ENCODE results near the gene SIPA1L3. TPM values are rescaled to one million over a fixed set of nuclear protein-coding genes. Genes with fewer than 3 reads are reported as not detected.

The SIPA1L3 gene
- total RNA-seq, 1 donor from 2014 or later, result 26.9 TPM

DNA sequence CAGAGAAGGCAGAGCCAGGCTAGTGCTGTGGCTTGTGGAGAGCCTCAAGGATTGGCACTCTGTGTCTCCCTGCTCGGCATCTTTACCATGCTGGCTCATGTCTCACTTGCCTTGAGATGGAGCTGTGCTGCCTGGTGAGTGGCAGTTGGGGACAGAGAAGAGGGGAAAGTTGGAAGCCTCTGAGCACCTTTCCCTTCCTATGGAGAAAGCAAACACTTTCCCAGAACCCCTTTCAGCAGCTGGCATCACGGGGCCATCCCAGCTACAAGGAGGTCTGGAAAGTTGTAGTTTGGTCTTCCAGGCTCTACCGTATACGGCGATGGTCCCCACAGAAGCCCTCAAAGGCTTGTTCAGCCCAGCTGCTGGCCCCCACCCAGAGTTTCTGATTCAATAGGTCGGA, 258.3 kb downstream of the SIPA1L3 start:
- Histone ChIP-seq H3K27me3 (ENCODE audit: insufficient read depth, low read length) (no peaks in the 10 kb centered on the region), H3K4me3 (ENCODE audit: insufficient read depth, low read depth, low read length) (no peak overlapping the region), H2AFZ (ENCODE audit: low read depth, low read length) (no peak overlapping the region), H3K36me3 (ENCODE audit: insufficient read depth, low read length) (peaks cover 15% of the 10 kb centered on the region), H3K4me1 (ENCODE audit: insufficient read depth, low read length) (no peaks in the 10 kb centered on the region), H3K27ac (ENCODE audit: low read depth, low read length) (no peak overlapping the region), H3K79me2 (ENCODE audit: insufficient read depth, low read length) (no peaks in the 10 kb centered on the region), H3K4me2 (ENCODE audit: low read length) (no peak overlapping the region), H3K9ac (ENCODE audit: low read length) (no peak overlapping the region), H4K20me1 (ENCODE audit: insufficient read depth, low read length) (no peaks in the 10 kb centered on the region), H3K9me3 (ENCODE audit: insufficient read depth, low read depth, low read length) (peaks cover 7% of the 10 kb centered on the region)
- Mint-ChIP-seq H3K9me3 (ENCODE audit: unreplicated experiment) (peaks cover 9% of the 10 kb centered on the region), H3K36me3 (ENCODE audit: low read depth, unreplicated experiment) (peaks cover 38% of the 10 kb centered on the region), H3K4me3 (ENCODE audit: unreplicated experiment) (no peak overlapping the region), H3K4me1 (ENCODE audit: low read depth, unreplicated experiment) (no peaks in the 10 kb centered on the region), H3K27me3 (ENCODE audit: low read depth, unreplicated experiment) (no peaks in the 10 kb centered on the region), H3K27ac (ENCODE audit: unreplicated experiment) (no peak overlapping the region)
- no peak for DNase-seq (ENCODE audit: low read depth)
- FAIRE-seq, result no peak
- no peak for TF ChIP-seq EZH2 (IDR thresholded peaks at IDR 0.05; ENCODE audit: insufficient read depth, low read length)
- TF ChIP-seq, protein P1, sequence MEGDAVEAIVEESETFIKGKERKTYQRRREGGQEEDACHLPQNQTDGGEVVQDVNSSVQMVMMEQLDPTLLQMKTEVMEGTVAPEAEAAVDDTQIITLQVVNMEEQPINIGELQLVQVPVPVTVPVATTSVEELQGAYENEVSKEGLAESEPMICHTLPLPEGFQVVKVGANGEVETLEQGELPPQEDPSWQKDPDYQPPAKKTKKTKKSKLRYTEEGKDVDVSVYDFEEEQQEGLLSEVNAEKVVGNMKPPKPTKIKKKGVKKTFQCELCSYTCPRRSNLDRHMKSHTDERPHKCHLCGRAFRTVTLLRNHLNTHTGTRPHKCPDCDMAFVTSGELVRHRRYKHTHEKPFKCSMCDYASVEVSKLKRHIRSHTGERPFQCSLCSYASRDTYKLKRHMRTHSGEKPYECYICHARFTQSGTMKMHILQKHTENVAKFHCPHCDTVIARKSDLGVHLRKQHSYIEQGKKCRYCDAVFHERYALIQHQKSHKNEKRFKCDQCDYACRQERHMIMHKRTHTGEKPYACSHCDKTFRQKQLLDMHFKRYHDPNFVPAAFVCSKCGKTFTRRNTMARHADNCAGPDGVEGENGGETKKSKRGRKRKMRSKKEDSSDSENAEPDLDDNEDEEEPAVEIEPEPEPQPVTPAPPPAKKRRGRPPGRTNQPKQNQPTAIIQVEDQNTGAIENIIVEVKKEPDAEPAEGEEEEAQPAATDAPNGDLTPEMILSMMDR (IDR thresholded peaks at IDR 0.05; ENCODE audit: insufficient read depth, low read depth, low read length), result no peak

GRCh38 chr19:38168637-38169036, 261.6 kb downstream of the SIPA1L3 start:
- H3K4me1 ChIP-seq (ENCODE audit: insufficient read depth, low read length), result peaks cover 2% of the 10 kb centered on the region
- Mint-ChIP-seq H3K4me1 (ENCODE audit: low read depth, unreplicated experiment) (no peaks in the 10 kb centered on the region), H3K4me3 (ENCODE audit: unreplicated experiment) (no peak overlapping the region), H3K9me3 (ENCODE audit: unreplicated experiment) (no peaks in the 10 kb centered on the region), H3K36me3 (ENCODE audit: low read depth, unreplicated experiment) (peaks cover 14% of the 10 kb centered on the region), H3K27me3 (ENCODE audit: low read depth, unreplicated experiment) (no peaks in the 10 kb centered on the region), H3K27ac (ENCODE audit: unreplicated experiment) (no peak overlapping the region)
- H3K9ac ChIP-seq (ENCODE audit: low read length), result no peak overlapping the region
- H3K27ac ChIP-seq (ENCODE audit: low read depth, low read length), result no peak overlapping the region
- H4K20me1 ChIP-seq (ENCODE audit: insufficient read depth, low read length), result peaks cover 6% of the 10 kb centered on the region
- H3K79me2 ChIP-seq (ENCODE audit: insufficient read depth, low read length), result no peaks in the 10 kb centered on the region
- FAIRE-seq (no peak), DNase-seq (ENCODE audit: low read depth) (no peak)
- no peaks in the 10 kb centered on the region for H3K27me3 ChIP-seq (ENCODE audit: insufficient read depth, low read length)
- TF ChIP-seq EZH2 (IDR thresholded peaks at IDR 0.05; ENCODE audit: insufficient read depth, low read length), result no peak
- TF ChIP-seq, protein P1 (IDR thresholded peaks at IDR 0.05; ENCODE audit: insufficient read depth, low read depth, low read length), result no peak
- H3K4me2 ChIP-seq (ENCODE audit: low read length), result no peak overlapping the region
- no peak overlapping the region for H2AFZ ChIP-seq (ENCODE audit: low read depth, low read length)
- peaks cover 8% of the 10 kb centered on the region for H3K36me3 ChIP-seq (ENCODE audit: insufficient read depth, low read length)
- no peak overlapping the region for H3K4me3 ChIP-seq (ENCODE audit: insufficient read depth, low read depth, low read length)
- no peaks in the 10 kb centered on the region for H3K9me3 ChIP-seq (ENCODE audit: insufficient read depth, low read depth, low read length)

GRCh38 chr19:38170334-38170733, 263.3 kb downstream of the SIPA1L3 start:
- FAIRE-seq, result no peak
- no peaks in the 10 kb centered on the region for H3K27me3 ChIP-seq (ENCODE audit: insufficient read depth, low read length)
- H3K36me3 ChIP-seq (ENCODE audit: insufficient read depth, low read length), result peaks cover 4% of the 10 kb centered on the region
- H3K4me1 ChIP-seq (ENCODE audit: insufficient read depth, low read length), result peaks cover 5% of the 10 kb centered on the region
- Mint-ChIP-seq H3K9me3 (ENCODE audit: unreplicated experiment) (no peaks in the 10 kb centered on the region), H3K4me1 (ENCODE audit: low read depth, unreplicated experiment) (no peaks in the 10 kb centered on the region), H3K27me3 (ENCODE audit: low read depth, unreplicated experiment) (no peaks in the 10 kb centered on the region), H3K27ac (ENCODE audit: unreplicated experiment) (no peak overlapping the region), H3K36me3 (ENCODE audit: low read depth, unreplicated experiment) (peaks cover 5% of the 10 kb centered on the region), H3K4me3 (ENCODE audit: unreplicated experiment) (no peak overlapping the region)
- H3K4me3 ChIP-seq (ENCODE audit: insufficient read depth, low read depth, low read length), result no peak overlapping the region
- H3K4me2 ChIP-seq (ENCODE audit: low read length), result no peak overlapping the region
- H3K27ac ChIP-seq (ENCODE audit: low read depth, low read length), result no peak overlapping the region
- no peak for DNase-seq (ENCODE audit: low read depth)
- peaks cover 10% of the 10 kb centered on the region for H4K20me1 ChIP-seq (ENCODE audit: insufficient read depth, low read length)
- no peaks in the 10 kb centered on the region for H3K9me3 ChIP-seq (ENCODE audit: insufficient read depth, low read depth, low read length)
- TF ChIP-seq EZH2 (IDR thresholded peaks at IDR 0.05; ENCODE audit: insufficient read depth, low read length), result no peak
- TF ChIP-seq, protein P1 (IDR thresholded peaks at IDR 0.05; ENCODE audit: insufficient read depth, low read depth, low read length), result no peak
- H3K79me2 ChIP-seq (ENCODE audit: insufficient read depth, low read length), result no peaks in the 10 kb centered on the region
- H2AFZ ChIP-seq (ENCODE audit: low read depth, low read length), result no peak overlapping the region
- H3K9ac ChIP-seq (ENCODE audit: low read length), result no peak overlapping the region
